ENCODE results near the gene KCNQ5.

KCNQ5 gene

GRCh38 chr6:72624557-72625160 is 2.8 kb downstream of the KCNQ5 start:
- no peak overlapping the region for H3K4me3 ChIP-seq (ENCODE audit: low read depth, low read length)
- peak; percentile 53 for TF ChIP-seq CTCF (IDR thresholded peaks at IDR 0.05; ENCODE audit: control insufficient read depth, extremely low read depth, insufficient read depth)
- no peak for DNase-seq (ENCODE audit: low read depth)

- H3K4me3 ChIP-seq (ENCODE audit: low read depth, low read length) = no peak overlapping the region
- DNase-seq (ENCODE audit: low read depth) = no peak
- no peak for TF ChIP-seq CTCF (IDR thresholded peaks at IDR 0.05; ENCODE audit: control insufficient read depth, extremely low read depth, insufficient read depth)
Measured at GRCh38 chr6:72626126-72626525, 4.3 kb downstream of the KCNQ5 start.

GRCh38 chr6:72627539-72627938 is 5.7 kb downstream of the KCNQ5 start:
- no peak for DNase-seq (ENCODE audit: low read depth)
- no peak for TF ChIP-seq CTCF (IDR thresholded peaks at IDR 0.05; ENCODE audit: control insufficient read depth, extremely low read depth, insufficient read depth)
- H3K4me3 ChIP-seq (ENCODE audit: low read depth, low read length) = no peak overlapping the region

- no peak for TF ChIP-seq CTCF (IDR thresholded peaks at IDR 0.05; ENCODE audit: control insufficient read depth, extremely low read depth, insufficient read depth)
- no peak overlapping the region for H3K4me3 ChIP-seq (ENCODE audit: low read depth, low read length)
- no peak for DNase-seq (ENCODE audit: low read depth)
Measured at GRCh38 chr6:72631480-72631879, 9.6 kb downstream of the KCNQ5 start.

- no peak for DNase-seq (ENCODE audit: low read depth)
- TF ChIP-seq CTCF (IDR thresholded peaks at IDR 0.05; ENCODE audit: control insufficient read depth, extremely low read depth, insufficient read depth) = no peak
- no peak overlapping the region for H3K4me3 ChIP-seq (ENCODE audit: low read depth, low read length)
Measured at GRCh38 chr6:72635636-72636035, 13.8 kb downstream of the KCNQ5 start.

GRCh38 chr6:72636215-72636614 is 14.4 kb downstream of the KCNQ5 start:
- no peak for DNase-seq (ENCODE audit: low read depth)
- TF ChIP-seq CTCF (IDR thresholded peaks at IDR 0.05; ENCODE audit: control insufficient read depth, extremely low read depth, insufficient read depth) = no peak
- no peak overlapping the region for H3K4me3 ChIP-seq (ENCODE audit: low read depth, low read length)

- no peak for TF ChIP-seq CTCF (IDR thresholded peaks at IDR 0.05; ENCODE audit: control insufficient read depth, extremely low read depth, insufficient read depth)
- H3K4me3 ChIP-seq (ENCODE audit: low read depth, low read length) = no peak overlapping the region
- peak; percentile 31 for DNase-seq (ENCODE audit: low read depth)
Measured at GRCh38 chr6:72636786-72637185, 14.9 kb downstream of the KCNQ5 start.
